Coronary artery (tissue), 2 donors: ENCODE data around the gene PPP2R5D.

Experiments used
- DNase-seq: peaks from one replicate; pipeline ENCODE4 v3.0.0-alpha.2; 2017; ENCODE audit warnings: low spot score
- H3K27ac ChIP-seq, 2 donors: fragments of 200-600 bp; sonication (generic); one replicate each; pipeline ENCODE4 v1.5.1; 2016 to 2019
- H3K4me3 ChIP-seq: fragments of 200-600 bp; sonication (generic); 2 replicates; pipeline ENCODE4 v1.5.1; 2016; ENCODE audit warnings: mild to moderate bottlenecking, moderate library complexity
- CTCF ChIP-seq: fragments of 200-600 bp; sonication (generic); IDR thresholded peaks from one replicate; pipeline ENCODE4 v1.5.1; 2019; ENCODE audit warnings: antibody characterized with exemption

Gene PPP2R5D

DNA sequence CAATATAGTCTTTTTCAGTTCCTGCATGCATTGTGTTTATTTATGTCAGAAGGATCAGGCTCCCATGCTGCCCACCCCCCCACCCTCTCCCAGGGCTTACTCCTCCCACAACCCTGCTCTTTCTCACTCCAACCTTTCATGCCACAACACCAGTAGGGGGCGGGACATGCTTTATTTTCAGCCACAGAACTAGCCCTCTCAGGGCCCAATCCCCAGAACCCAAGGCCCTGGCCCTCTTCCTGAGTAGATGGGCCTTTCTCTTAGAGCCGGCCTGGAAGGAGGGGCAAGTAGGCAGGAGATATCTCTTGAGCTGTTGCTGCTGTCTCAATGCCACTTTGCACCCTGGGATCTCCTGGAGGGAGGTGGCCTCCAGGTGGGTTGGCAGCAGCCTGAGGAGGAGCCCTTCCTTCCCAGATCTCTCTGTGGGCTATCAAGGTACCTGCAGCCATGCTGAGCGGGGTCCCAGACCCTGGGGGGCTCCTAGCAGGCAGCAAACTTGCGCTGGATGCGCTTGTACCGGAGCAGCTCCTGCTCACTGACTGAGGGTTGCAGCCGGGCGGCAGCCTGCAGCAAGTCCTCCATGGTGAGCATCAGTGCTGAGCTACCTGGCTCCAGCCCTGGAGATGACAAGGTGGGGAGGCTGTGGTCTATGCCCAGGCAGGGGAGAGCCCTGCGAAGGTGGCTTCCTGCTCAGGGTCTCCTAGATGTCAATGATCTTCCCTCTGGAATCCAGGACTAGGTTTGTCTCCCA is 20.3 kb upstream of the PPP2R5D start:
- DNase-seq: no peak
- TF ChIP-seq CTCF: no peak
- H3K4me3 ChIP-seq: no peak overlapping the region
- H3K27ac ChIP-seq: no peak overlapping the region

DNA sequence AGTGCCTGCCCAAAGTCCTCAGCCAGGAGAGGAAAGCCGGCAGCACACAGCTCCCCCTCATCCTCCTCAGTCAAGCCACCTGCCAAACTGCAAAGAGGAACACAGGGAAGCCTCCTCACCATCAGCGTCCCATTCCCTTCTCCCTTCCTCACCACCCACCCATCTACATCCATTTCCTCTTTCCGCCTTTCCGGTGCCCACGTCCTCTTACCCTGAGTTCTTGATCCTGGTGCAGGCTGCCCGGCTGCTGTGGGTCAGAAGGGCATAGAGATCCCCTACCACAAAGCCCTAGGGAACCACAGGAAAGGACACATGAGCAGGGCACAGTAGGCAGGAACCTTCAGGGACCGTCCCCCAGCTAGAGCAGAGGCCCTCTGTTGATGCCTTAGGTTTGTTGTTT is 17.8 kb upstream of the PPP2R5D start:
- no peak for DNase-seq
- no peak overlapping the region for H3K27ac ChIP-seq
- no peak for TF ChIP-seq CTCF
- H3K4me3 ChIP-seq: no peak overlapping the region

- no peak overlapping the region for H3K27ac ChIP-seq
- DNase-seq: no peak
- no peak for TF ChIP-seq CTCF
- no peak overlapping the region for H3K4me3 ChIP-seq
Observed at GRCh38 chr6:42967228-42967627, 17.1 kb upstream of the PPP2R5D start.

GRCh38 chr6:42968126-42968701 is 16.2 kb upstream of the PPP2R5D start:
- no peak overlapping the region for H3K27ac ChIP-seq
- DNase-seq: no peak
- TF ChIP-seq CTCF: no peak

DNA sequence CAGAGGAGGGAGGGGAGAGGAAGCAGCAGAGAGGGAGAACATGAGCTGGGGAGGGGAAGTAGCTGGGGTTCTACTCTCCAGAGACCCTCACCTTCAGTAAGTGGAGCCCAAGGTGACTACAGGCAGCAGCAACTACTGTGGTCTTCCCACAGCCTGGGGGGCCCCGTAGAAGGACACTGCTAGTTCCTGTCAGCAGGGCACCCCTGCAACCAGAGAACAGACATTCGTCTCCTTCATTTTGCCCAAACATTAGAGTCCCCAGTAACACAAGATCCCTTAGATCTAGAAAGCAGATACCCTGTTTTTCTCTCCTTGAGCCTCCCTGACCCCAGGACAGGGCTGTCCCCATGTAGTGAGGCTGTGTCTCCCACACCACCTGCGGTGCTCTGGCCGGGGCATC is 15.6 kb upstream of the PPP2R5D start:
- DNase-seq: no peak
- Histone ChIP-seq H3K4me3 (no peak overlapping the region), H3K27ac (no peak overlapping the region)
- TF ChIP-seq CTCF: no peak

More at GRCh38 chr6:42968126-42968701, 16.2 kb upstream of the PPP2R5D start:
- no peak overlapping the region for H3K4me3 ChIP-seq

DNA sequence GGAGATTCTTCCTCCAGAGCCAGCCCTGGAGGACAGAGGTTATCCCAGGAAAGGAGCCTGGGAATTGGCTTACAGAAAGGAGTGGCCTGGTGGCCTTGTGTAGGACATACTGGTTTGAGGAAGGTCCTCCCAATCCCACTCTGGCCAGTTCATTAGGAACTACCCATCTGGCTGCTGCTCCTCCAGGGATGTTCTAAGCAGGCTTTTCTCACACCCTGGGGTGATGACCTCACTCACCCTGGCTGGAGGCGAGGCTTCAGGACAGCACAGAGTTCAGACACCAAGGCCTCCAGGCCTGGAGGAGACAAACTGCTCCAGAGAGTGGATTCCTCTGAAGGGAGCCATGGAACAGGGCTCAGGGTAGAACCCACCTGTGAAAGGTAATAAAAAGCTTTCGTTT is 14.9 kb upstream of the PPP2R5D start:
- no peak overlapping the region for H3K4me3 ChIP-seq
- no peak for DNase-seq
- TF ChIP-seq CTCF: no peak
- H3K27ac ChIP-seq: no peak overlapping the region

DNA sequence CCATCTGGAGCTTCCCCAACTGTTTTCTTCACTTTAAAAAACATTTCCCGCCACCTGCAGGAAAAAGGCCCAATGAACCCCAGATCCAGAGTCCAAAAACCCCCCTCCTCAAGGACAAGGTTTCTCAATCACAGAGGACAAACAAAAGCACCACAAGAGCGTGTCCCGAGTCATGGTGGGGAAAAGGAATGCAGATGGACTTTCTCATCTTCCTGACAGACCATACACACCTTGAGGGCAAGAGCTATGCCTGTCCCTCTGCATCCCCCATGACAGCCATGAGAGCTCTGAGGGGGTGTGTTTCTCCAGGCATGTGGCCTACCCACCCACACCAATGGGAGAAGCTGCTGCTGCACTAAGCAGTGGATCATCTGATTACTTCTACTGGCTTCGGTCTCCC is 14.4 kb upstream of the PPP2R5D start:
- no peak for DNase-seq
- TF ChIP-seq CTCF: no peak
- Histone ChIP-seq H3K27ac (no peak overlapping the region), H3K4me3 (no peak overlapping the region)
